Measurements from ENCODE around the gene FOXC1. TPM values are rescaled to one million over a fixed set of nuclear protein-coding genes. Genes with fewer than 3 reads are reported as not detected.

FOXC1 gene
- total and polyA plus RNA-seq, 2 donors (not counting 1 experiment from before 2014, with no cell fraction given): 0.04 to 0.52 TPM

GRCh38 chr6:1590580-1590979, 19.1 kb upstream of the FOXC1 start:
- H3K27me3 Mint-ChIP-seq: peaks cover 30% of the 10 kb centered on the region
- DNase-seq (no peak), ATAC-seq (ENCODE audit: low read depth) (no peak)
- Histone ChIP-seq H3K4me2 (replicated peaks; ENCODE audit: low read depth, low read length, poor library complexity, severe bottlenecking) (no peak overlapping the region), H3K9ac (ENCODE audit: low read length) (no peak overlapping the region), H3K36me3 (replicated peaks in 1 of 2; ENCODE audit: control extremely low read depth in 1 of 2, control insufficient read depth in 1 of 2, extremely low read depth in 1 of 2, insufficient read depth in 2 of 2, low read length in 1 of 2) (no peaks in the 10 kb centered on the region), H3K27me3 (replicated peaks in 1 of 4; ENCODE audit: control extremely low read depth in 1 of 4, control insufficient read depth in 3 of 4, insufficient read depth in 4 of 4, low read length in 3 of 4) (peaks cover 0 to 15% (median 2%) of the 10 kb centered on the region in 4 experiments), H3K27ac (ENCODE audit: low read length in 2 of 2) (no peak overlapping the region), H3K4me1 (ENCODE audit: control insufficient read depth in 2 of 2, insufficient read depth in 2 of 2, low read length in 2 of 2) (no peaks in the 10 kb centered on the region), H3K79me2 (ENCODE audit: control insufficient read depth, insufficient read depth, low read length) (no peaks in the 10 kb centered on the region), H3K9me3 (ENCODE audit: control extremely low read depth in 1 of 3, control insufficient read depth in 2 of 3, insufficient read depth in 1 of 3, low read length in 2 of 3) (no peaks in the 10 kb centered on the region), H2AFZ (ENCODE audit: insufficient read depth, low read depth, low read length, poor library complexity, severe bottlenecking) (no peak overlapping the region), H3K4me3 (ENCODE audit: control extremely low read depth in 1 of 5, extremely low read depth in 1 of 5, insufficient read depth in 1 of 5, low read depth in 2 of 5, low read length in 4 of 5) (no peak overlapping the region), H4K20me1 (ENCODE audit: control insufficient read depth, insufficient read depth, low read length, poor library complexity, severe bottlenecking) (no peaks in the 10 kb centered on the region)
- ChIA-PET CTCF (no interaction called here), POLR2A (no interaction called here)
- no peak overlapping the region for H3K27ac Mint-ChIP-seq
- 91% methylated on average over 7 of the region's 9 CpGs for WGBS (ENCODE audit: insufficient coverage)
- intact Hi-C loops (cut with micrococcal nuclease): no loop called here
- no peaks in the 10 kb centered on the region for H3K4me1 Mint-ChIP-seq
- TF ChIP-seq EZH2 (IDR thresholded peaks at IDR 0.05; ENCODE audit: borderline replicate concordance, insufficient read depth, low read depth, low read length, poor library complexity, severe bottlenecking) (no peak), CTCF (IDR thresholded peaks at IDR 0.05) (no peak)
- no peaks in the 10 kb centered on the region for H3K9me3 Mint-ChIP-seq (ENCODE audit: insufficient read depth)
- H3K4me3 Mint-ChIP-seq: no peak overlapping the region

- 91% methylated on average over 5 of the region's 5 CpGs for WGBS (ENCODE audit: insufficient coverage)
- CTCF ChIA-PET: no interaction called here
- no peak overlapping the region for H3K4me3 Mint-ChIP-seq
Observed at GRCh38 chr6:1591243-1591642, 18.5 kb upstream of the FOXC1 start.

More at GRCh38 chr6:1591243-1591642, 18.5 kb upstream of the FOXC1 start:
- Mint-ChIP-seq H3K27ac (no peak overlapping the region), H3K27me3 (peaks cover 33% of the 10 kb centered on the region), H3K9me3 (ENCODE audit: insufficient read depth) (no peaks in the 10 kb centered on the region), H3K4me1 (no peaks in the 10 kb centered on the region)
- Histone ChIP-seq H3K27ac (ENCODE audit: low read length in 2 of 2) (no peak overlapping the region), H3K4me1 (ENCODE audit: control insufficient read depth in 2 of 2, insufficient read depth in 2 of 2, low read length in 2 of 2) (peaks cover 3% of the 10 kb centered on the region in 2 donors), H3K9me3 (ENCODE audit: control extremely low read depth in 1 of 3, control insufficient read depth in 2 of 3, insufficient read depth in 1 of 3, low read length in 2 of 3) (no peaks in the 10 kb centered on the region), H3K79me2 (ENCODE audit: control insufficient read depth, insufficient read depth, low read length) (no peaks in the 10 kb centered on the region), H4K20me1 (ENCODE audit: control insufficient read depth, insufficient read depth, low read length, poor library complexity, severe bottlenecking) (no peaks in the 10 kb centered on the region), H3K9ac (ENCODE audit: low read length) (no peak overlapping the region), H3K27me3 (replicated peaks in 1 of 4; ENCODE audit: control extremely low read depth in 1 of 4, control insufficient read depth in 3 of 4, insufficient read depth in 4 of 4, low read length in 3 of 4) (peaks cover 0 to 20% (median 5%) of the 10 kb centered on the region in 4 experiments), H2AFZ (ENCODE audit: insufficient read depth, low read depth, low read length, poor library complexity, severe bottlenecking) (no peak overlapping the region), H3K4me3 (ENCODE audit: control extremely low read depth in 1 of 5, extremely low read depth in 1 of 5, insufficient read depth in 1 of 5, low read depth in 2 of 5, low read length in 4 of 5) (no peak overlapping the region), H3K4me2 (replicated peaks; ENCODE audit: low read depth, low read length, poor library complexity, severe bottlenecking) (no peak overlapping the region), H3K36me3 (replicated peaks in 1 of 2; ENCODE audit: control extremely low read depth in 1 of 2, control insufficient read depth in 1 of 2, extremely low read depth in 1 of 2, insufficient read depth in 2 of 2, low read length in 1 of 2) (no peaks in the 10 kb centered on the region)
- ATAC-seq (ENCODE audit: low read depth) (no peak), DNase-seq (no peak)
- POLR2A ChIA-PET: no interaction called here
- intact Hi-C loops (cut with micrococcal nuclease): no loop called here
- TF ChIP-seq CTCF (IDR thresholded peaks at IDR 0.05) (no peak), EZH2 (IDR thresholded peaks at IDR 0.05; ENCODE audit: borderline replicate concordance, insufficient read depth, low read depth, low read length, poor library complexity, severe bottlenecking) (no peak)

Data from B cell (primary cell).